Panc1 (cell line): Measurements from ENCODE around the gene MOCS2.

ENCODE experiments used
- TCF7L2 ChIP-seq: IDR thresholded peaks from 2 replicates; pipeline ENCODE4 v1.6.1; 2011; ENCODE audit warnings: mild to moderate bottlenecking, low read depth, low read length, inconsistent platforms
- TF ChIP-seq, protein P1 (sequence below): fragments of 450-650 bp; IDR thresholded peaks from 2 replicates; pipeline ENCODE4 v1.5.1; 2017; ENCODE audit warnings: mild to moderate bottlenecking

- TF ChIP-seq, protein P1, sequence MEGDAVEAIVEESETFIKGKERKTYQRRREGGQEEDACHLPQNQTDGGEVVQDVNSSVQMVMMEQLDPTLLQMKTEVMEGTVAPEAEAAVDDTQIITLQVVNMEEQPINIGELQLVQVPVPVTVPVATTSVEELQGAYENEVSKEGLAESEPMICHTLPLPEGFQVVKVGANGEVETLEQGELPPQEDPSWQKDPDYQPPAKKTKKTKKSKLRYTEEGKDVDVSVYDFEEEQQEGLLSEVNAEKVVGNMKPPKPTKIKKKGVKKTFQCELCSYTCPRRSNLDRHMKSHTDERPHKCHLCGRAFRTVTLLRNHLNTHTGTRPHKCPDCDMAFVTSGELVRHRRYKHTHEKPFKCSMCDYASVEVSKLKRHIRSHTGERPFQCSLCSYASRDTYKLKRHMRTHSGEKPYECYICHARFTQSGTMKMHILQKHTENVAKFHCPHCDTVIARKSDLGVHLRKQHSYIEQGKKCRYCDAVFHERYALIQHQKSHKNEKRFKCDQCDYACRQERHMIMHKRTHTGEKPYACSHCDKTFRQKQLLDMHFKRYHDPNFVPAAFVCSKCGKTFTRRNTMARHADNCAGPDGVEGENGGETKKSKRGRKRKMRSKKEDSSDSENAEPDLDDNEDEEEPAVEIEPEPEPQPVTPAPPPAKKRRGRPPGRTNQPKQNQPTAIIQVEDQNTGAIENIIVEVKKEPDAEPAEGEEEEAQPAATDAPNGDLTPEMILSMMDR = no peak
- TF ChIP-seq TCF7L2 = no peak
Observed at GRCh38 chr5:53118879-53119278, 9.3 kb upstream of the MOCS2 start.
